Glutamatergic neuron (in vitro differentiated cells): ENCODE measurements around the gene EPHA10. TPM values are rescaled to one million over a fixed set of nuclear protein-coding genes. Genes with fewer than 3 reads are reported as not detected.

Experiments
- DNase-seq: peaks from one replicate; pipeline ENCODE4 v3.0.0; 2022
- H3K27ac Mint-ChIP-seq: one replicate; pipeline ENCODE4 v1.8.0; 2020; ENCODE audit warnings: mild to moderate bottlenecking, mixed read lengths, inconsistent platforms; ENCODE audit not compliant: unreplicated experiment
- H3K27me3 Mint-ChIP-seq: one replicate; pipeline ENCODE4 v1.8.0; 2020; ENCODE audit warnings: mild to moderate bottlenecking, moderate library complexity, mixed read lengths, inconsistent platforms; ENCODE audit not compliant: unreplicated experiment
- H3K36me3 Mint-ChIP-seq: one replicate; pipeline ENCODE4 v1.8.0; 2020; ENCODE audit warnings: mild to moderate bottlenecking, mixed read lengths, inconsistent platforms; ENCODE audit not compliant: unreplicated experiment
- H3K4me1 Mint-ChIP-seq: one replicate; pipeline ENCODE4 v1.8.0; 2020; ENCODE audit warnings: mild to moderate bottlenecking, low read depth, mixed read lengths, inconsistent platforms; ENCODE audit not compliant: unreplicated experiment
- H3K4me3 Mint-ChIP-seq: one replicate; pipeline ENCODE4 v1.8.0; 2020; ENCODE audit warnings: mild to moderate bottlenecking, mixed read lengths, inconsistent platforms; ENCODE audit not compliant: unreplicated experiment
- H3K9me3 Mint-ChIP-seq: one replicate; pipeline ENCODE4 v1.8.0; 2020; ENCODE audit warnings: mild to moderate bottlenecking, moderate library complexity, mixed read lengths, inconsistent platforms; ENCODE audit not compliant: unreplicated experiment
- total RNA-seq: library from RNA; stranded (reverse); fragmentation: NEBNext Ultra II Directional; extraction: Animal tissue kit (Norgen Biotek cat#: 25700); gene quantifications from one replicate; pipeline ENCODE4 v1.2.1, GENCODE V29; 2021; ENCODE audit not compliant: unreplicated experiment
- TF ChIP-seq, protein P1 (sequence below): fragments of 200-600 bp; sonication (generic); IDR thresholded peaks from one replicate; pipeline ENCODE4 v1.5.0; 2021; ENCODE audit not compliant: partially characterized antibody, unreplicated experiment

EPHA10 gene
- total RNA-seq, 1 donor from 2014 or later = 4.8 TPM

DNA sequence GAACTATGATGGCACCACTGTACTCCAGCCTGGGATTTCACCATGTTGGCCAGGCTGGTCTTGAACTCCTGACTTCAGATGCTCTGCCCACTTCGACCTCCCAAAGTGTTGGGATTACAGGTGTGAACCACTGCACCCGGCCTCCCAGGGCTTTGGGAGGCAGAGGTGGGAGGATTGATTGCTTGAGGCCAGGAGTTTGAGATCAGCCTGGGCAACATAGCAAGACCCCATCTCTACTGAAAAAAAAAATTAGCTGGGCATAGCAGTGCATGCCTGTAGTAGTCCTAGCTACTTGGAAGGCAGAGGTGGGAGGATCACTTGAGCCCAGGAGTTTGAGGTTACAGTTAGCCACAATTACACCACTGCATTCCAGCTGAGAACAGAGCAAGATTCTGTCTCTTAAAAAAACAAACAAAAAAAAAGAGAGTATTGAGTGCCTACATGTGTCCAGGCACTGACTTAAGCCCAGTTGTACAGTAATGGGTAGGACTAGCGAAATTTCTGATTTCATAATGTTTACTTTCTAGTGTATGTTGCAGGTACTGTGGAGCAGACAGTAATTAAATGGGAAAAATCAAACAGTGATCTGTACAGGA lies 32.9 kb upstream of the EPHA10 start:
- DNase-seq = no peak
- H3K36me3 Mint-ChIP-seq = peaks cover 4% of the 10 kb centered on the region
- H3K4me3 Mint-ChIP-seq = no peak overlapping the region
- H3K4me1 Mint-ChIP-seq = no peaks in the 10 kb centered on the region
- peaks cover 3% of the 10 kb centered on the region for H3K9me3 Mint-ChIP-seq
- no peaks in the 10 kb centered on the region for H3K27me3 Mint-ChIP-seq
- TF ChIP-seq, protein P1, sequence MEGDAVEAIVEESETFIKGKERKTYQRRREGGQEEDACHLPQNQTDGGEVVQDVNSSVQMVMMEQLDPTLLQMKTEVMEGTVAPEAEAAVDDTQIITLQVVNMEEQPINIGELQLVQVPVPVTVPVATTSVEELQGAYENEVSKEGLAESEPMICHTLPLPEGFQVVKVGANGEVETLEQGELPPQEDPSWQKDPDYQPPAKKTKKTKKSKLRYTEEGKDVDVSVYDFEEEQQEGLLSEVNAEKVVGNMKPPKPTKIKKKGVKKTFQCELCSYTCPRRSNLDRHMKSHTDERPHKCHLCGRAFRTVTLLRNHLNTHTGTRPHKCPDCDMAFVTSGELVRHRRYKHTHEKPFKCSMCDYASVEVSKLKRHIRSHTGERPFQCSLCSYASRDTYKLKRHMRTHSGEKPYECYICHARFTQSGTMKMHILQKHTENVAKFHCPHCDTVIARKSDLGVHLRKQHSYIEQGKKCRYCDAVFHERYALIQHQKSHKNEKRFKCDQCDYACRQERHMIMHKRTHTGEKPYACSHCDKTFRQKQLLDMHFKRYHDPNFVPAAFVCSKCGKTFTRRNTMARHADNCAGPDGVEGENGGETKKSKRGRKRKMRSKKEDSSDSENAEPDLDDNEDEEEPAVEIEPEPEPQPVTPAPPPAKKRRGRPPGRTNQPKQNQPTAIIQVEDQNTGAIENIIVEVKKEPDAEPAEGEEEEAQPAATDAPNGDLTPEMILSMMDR = no peak
- no peak overlapping the region for H3K27ac Mint-ChIP-seq

DNA sequence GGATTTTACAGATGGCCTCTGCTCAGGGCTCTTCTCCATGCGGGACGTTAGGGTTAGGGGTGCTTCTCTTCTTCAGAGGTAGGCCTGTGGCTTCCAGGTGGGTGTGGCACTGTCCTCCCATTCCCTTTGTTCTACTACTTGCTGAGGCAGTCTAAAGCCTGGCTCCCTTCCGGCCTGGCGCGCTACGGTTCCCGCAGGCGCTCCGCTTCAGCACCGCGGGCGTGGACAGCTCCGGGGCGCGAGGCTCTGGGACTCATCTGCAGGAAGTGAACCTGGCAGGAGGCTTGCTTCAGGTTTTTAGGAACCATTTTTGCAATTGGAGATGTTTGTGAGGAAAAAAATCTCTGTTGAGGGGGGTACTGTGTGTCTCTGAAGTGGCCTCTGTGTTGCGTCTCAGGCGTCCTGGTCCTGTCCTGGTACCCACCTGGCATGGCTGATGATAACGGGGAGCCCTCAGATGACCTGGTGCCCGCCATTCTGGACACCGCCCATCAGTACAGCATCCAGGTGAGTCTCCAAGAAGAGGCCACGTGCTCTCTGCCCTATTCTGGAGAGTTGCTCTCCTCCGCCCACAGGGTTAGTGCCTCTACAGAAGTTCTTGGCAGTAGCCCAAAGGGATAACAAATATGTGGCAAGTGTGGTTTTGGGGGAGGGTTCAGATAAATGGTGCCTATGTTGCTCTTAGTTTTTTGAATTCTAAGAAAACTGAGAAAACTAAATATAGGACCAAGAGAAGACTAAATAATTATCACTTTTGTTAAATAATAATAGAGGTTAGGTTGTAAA lies 30.6 kb upstream of the EPHA10 start:
- Mint-ChIP-seq H3K36me3 (peaks cover 4% of the 10 kb centered on the region), H3K9me3 (peaks cover 3% of the 10 kb centered on the region), H3K27me3 (peaks cover 9% of the 10 kb centered on the region), H3K4me1 (no peaks in the 10 kb centered on the region), H3K27ac (peak overlapping the region; percentile 94), H3K4me3 (peak overlapping the region; percentile 97)
- TF ChIP-seq, protein P1 = no peak
- DNase-seq = peak; percentile 52

DNA sequence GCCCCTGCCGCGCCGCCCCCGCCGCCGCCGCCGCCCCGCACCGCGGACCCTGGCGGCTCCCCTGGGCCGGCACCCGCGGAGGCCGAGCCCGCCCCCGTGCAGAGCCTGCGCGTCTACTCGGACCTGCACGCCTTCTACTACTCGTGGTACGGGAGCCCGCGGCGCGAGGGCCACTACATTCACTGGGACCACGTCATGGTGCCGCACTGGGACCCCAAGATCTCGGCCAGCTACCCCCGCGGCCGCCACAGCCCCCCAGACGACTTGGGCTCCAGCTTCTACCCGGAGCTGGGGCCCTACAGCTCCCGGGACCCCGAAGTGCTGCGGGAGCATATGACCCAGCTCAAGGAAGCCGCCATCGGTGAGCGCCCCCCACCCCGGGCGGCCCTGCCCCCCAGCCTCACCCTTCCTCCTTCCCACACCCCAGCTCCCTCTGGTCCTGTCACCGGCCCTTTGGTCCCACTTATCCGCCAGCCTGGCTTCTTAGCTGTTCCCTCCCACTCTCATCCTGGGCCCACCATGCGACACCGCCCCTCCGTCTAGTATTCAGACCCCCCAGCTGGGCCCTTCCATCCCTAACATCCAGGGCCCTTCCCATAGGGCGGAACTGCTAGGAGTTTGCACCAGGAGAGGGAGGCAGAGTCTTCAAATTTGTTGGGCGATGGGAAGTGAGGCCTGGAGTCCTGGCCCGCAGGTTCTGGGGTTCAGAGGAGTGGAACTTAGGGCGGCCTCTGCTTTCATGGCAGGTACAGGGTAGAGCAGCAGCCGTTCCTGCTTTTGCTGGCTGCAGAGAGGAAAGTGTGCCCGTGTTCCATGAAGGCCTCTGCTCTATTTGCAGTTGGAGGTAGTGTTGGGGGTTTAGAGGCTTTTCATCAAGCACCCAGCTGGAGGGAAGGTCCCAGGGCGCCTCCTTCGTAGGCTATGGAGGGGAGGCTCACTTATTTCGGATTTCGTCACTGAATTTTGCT lies 29.7 kb upstream of the EPHA10 start:
- TF ChIP-seq, protein P1 = no peak
- peak; percentile 43 for DNase-seq
- Mint-ChIP-seq H3K4me3 (peak overlapping the region; percentile 97), H3K36me3 (peaks cover 4% of the 10 kb centered on the region), H3K27me3 (peaks cover 9% of the 10 kb centered on the region), H3K4me1 (no peaks in the 10 kb centered on the region), H3K27ac (peak overlapping the region; percentile 94), H3K9me3 (peaks cover 3% of the 10 kb centered on the region)

DNA sequence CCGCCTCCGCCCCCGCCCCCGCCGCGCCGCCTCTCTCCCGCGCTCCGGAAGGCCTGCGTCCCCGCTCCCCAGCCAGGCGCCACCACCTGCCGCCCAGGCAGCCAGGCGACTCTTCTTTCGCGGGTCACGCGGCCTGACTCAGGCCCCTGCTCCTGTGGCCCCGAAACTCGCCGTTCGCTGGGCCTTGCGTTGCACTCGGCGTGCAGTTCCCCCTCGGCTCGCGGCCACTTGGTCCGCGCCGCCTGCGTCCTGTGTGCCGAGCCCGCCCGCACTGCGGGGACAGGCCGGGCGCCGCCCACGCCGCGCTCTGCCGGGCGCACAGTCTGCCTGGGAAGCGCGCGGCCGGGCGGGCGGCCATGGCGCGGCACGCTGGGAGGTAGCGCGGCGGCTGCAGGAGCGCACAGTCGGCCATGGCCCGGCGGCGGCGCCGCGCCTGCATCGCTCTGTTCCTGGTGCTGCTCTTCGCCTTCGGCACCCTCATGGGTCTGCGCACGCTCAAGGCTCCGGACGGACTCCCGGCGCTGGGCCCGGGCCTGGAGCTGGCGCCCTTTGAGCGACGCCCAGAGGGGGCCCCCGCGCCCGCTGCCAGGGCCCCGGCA lies 29.0 kb upstream of the EPHA10 start, which contains the start of gene MANEAL:
Gene MANEAL (plus strand): TSS at position 75 of the 599 bp plus-strand sequence. CDS start 336 bp downstream, at position 411.
- peaks cover 4% of the 10 kb centered on the region for H3K36me3 Mint-ChIP-seq
- peaks cover 9% of the 10 kb centered on the region for H3K27me3 Mint-ChIP-seq

More for the DNA sequence above, 29.0 kb upstream of the EPHA10 start, which contains the start of gene MANEAL:
- H3K27ac Mint-ChIP-seq = peak within 1 kb of the TSS; percentile 94
- H3K4me3 Mint-ChIP-seq = peak within 1 kb of the TSS; percentile 97
- H3K9me3 Mint-ChIP-seq = peaks cover 2% of the 10 kb centered on the region
- TF ChIP-seq, protein P1 = no peak
- peak; percentile 81 for DNase-seq
- H3K4me1 Mint-ChIP-seq = no peaks in the 10 kb centered on the region
